ENCODE measurements around the gene RNF4.
A peak's percentile ranks its signal among the peaks of the same experiment; 100 is the strongest.

RNF4 gene

DNA sequence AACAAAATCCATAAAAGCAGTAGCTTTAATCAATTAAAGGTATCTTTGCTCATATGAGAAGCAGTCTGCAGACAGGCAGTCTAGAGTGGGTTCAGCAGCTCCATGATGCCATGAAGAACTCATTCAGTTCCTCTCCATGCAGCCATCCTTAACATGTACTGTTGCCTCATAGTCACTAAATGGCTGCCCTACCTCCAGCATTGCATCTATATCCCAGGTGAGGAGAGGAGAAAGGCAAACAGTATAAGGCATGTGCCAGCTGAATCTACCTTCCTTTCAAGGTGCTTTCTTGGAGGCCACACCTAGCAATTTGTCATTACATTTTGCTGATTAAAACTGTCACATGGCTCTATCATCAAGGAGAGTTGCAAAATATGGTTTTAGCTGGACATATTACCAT, 36.9 kb upstream of the RNF4 start:
- no peak for ATAC-seq (replicated peaks)
- Mint-ChIP-seq H3K36me3 (no peaks in the 10 kb centered on the region), H3K27me3 (peaks cover 13 to 27% of the 10 kb centered on the region in 2 donors), H3K9me3 (no peaks in the 10 kb centered on the region), H3K4me1 (peaks cover 0 to 2% of the 10 kb centered on the region in 2 donors), H3K27ac (no peak overlapping the region), H3K4me3 (no peak overlapping the region)
- no peak for DNase-seq

DNA sequence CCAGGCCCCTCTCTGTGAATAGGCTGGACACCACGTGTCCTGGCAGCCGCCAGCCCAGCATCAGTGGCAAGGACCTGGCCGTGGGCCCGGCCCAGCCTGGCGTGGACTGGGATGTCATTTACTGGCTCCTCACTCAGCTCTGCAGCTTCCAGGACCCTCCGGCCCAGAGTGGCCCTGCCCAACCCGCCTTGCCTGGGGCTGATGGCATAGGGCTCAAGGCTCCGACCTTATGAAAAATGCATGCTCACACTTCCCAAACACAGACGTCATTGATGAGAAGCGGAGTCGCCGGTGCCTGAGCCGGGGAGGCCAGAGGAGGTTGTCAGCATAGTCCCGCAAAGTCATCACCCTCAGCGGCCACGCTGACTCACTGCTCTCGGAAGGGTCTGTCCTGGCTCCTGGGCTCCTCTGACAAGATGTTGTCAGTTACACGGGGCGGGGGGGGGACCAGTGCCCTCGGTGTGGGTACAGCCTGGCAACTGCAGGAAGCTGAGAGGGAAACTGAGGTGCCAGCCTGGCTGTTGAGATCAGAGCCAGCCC, 35.8 kb upstream of the RNF4 start:
- Mint-ChIP-seq H3K36me3 (no peaks in the 10 kb centered on the region), H3K9me3 (no peaks in the 10 kb centered on the region), H3K27me3 (peaks cover 13 to 27% of the 10 kb centered on the region in 2 donors), H3K4me3 (no peak overlapping the region), H3K4me1 (peaks cover 0 to 2% of the 10 kb centered on the region in 2 donors), H3K27ac (no peak overlapping the region)
- DNase-seq: no peak
- no peak for ATAC-seq (replicated peaks)

- Mint-ChIP-seq H3K27me3 (peaks cover 10 to 23% of the 10 kb centered on the region in 2 donors), H3K9me3 (no peaks in the 10 kb centered on the region), H3K4me3 (no peak overlapping the region), H3K36me3 (no peaks in the 10 kb centered on the region), H3K4me1 (no peaks in the 10 kb centered on the region), H3K27ac (no peak overlapping the region)
- DNase-seq (no peak), ATAC-seq (replicated peaks) (no peak)
These were observed 35.1 kb upstream of the RNF4 start for GRCh38 chr4:2433609-2434350.

- no peaks in the 10 kb centered on the region for H3K9me3 Mint-ChIP-seq
- ATAC-seq (replicated peaks) (no peak), DNase-seq (no peak)
- H3K36me3 Mint-ChIP-seq: no peaks in the 10 kb centered on the region
- H3K4me1 Mint-ChIP-seq: no peaks in the 10 kb centered on the region
- H3K27ac Mint-ChIP-seq: no peak overlapping the region
- H3K27me3 Mint-ChIP-seq: peaks cover 6 to 18% of the 10 kb centered on the region in 2 donors
- H3K4me3 Mint-ChIP-seq: no peak overlapping the region
These were observed 34.5 kb upstream of the RNF4 start for GRCh38 chr4:2434420-2434819.

DNA sequence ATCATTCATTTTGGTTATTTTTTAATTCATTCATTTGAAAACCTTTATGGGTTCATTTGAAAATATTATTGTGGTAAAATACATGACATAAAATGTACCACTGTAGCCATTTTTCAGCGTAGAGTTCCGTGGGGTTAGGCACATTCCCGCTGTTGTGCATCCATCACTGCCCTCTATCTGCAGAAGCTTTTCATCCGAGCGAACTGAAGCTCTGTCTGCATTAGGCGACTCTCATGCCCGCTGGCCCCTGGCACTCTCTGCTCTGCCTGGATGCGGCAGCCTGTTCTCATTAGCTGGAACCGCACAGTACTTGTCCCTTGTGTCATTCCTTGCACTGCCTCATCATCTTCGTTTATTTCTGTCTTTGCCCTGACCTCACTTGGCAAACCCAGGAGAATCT, 32.6 kb upstream of the RNF4 start:
- peaks cover 0 to under 1% of the 10 kb centered on the region in 2 donors for H3K4me1 Mint-ChIP-seq
- no peak overlapping the region for H3K4me3 Mint-ChIP-seq
- peaks cover 6 to 15% of the 10 kb centered on the region in 2 donors for H3K27me3 Mint-ChIP-seq
- no peak for ATAC-seq (replicated peaks)
- H3K27ac Mint-ChIP-seq: no peak overlapping the region
- H3K36me3 Mint-ChIP-seq: no peaks in the 10 kb centered on the region
- no peak for DNase-seq
- no peaks in the 10 kb centered on the region for H3K9me3 Mint-ChIP-seq

DNA sequence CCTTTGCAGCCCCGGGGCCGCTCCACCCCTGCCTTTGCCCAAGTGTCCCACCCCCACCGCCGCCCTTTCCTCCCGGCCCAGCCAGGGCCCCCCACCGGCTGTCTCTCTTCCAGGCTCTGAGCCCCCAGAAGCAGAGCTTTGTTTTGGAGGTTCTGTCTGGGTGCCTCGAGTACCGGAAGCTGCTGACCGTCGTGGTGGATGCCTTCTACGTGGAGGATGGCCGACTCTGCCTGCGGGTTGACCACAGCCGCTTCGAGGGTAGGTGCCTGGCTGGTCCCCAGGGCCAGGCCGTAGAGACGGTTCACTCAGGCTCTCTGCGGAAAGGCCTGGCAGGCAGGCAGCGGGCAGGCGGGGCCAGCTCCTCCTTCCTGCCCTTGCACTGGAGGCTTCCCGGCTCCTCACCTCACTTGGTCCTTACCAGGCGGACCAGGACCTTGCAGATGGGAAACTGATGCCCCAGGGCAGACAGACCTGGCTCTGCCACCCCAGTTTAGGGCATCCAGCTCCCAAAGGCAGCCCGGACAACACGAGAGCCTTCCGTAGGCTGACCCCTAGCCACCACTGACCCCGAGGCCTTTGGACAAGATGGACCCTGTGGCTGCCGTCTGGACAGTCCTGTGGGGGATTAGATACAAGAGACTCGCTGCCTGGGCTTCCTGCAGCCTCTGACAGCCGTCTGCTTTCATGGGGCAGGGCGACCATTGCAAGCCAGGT, 32.0 kb upstream of the RNF4 start:
- Mint-ChIP-seq H3K4me3 (no peak overlapping the region), H3K36me3 (no peaks in the 10 kb centered on the region), H3K4me1 (peaks cover 3 to 7% of the 10 kb centered on the region in 2 donors), H3K9me3 (no peaks in the 10 kb centered on the region), H3K27me3 (peaks cover 9 to 10% of the 10 kb centered on the region in 2 donors), H3K27ac (no peak overlapping the region)
- DNase-seq (no peak), ATAC-seq (replicated peaks) (no peak)

DNA sequence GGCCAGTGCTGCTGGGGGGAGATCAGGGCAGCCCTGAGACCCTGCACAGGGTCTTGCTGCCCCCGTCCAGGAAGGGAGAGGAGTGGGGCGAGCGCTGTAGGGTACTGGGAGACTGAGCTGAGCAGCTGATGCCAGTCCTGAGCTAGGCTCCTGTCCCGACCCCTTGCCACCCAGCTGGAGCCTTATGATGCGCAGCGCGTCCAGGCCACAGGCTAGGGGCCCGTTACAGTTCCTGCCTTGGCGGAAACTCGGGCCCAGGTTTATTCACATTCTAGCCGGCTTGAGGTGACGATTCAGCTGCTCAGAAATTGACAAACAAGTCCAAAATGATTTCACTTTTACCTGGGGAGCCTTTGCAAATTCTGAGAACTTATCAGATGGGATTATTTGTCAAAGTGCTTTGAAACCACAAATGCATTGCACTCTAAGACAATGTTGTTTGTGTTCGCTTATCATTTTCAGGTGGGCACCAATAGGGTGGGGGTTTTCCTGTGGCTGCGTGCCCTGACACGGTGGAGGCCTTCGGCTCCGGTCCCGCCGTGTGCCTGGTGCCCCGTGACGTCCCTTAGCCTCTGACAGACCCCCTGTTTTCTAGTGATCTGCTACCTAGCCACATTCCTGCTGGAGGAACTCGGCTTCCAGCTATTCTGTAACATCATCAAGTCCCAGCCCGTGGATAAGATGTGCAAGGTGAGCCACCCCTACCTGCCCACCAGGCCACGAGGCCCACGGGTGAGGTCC, 31.3 kb upstream of the RNF4 start:
- peaks cover 7 to 10% of the 10 kb centered on the region in 2 donors for H3K27me3 Mint-ChIP-seq
- H3K9me3 Mint-ChIP-seq: no peaks in the 10 kb centered on the region
- ATAC-seq (replicated peaks): no peak
- H3K36me3 Mint-ChIP-seq: no peaks in the 10 kb centered on the region
- H3K4me1 Mint-ChIP-seq: peaks cover 3 to 8% of the 10 kb centered on the region in 2 donors
- no peak overlapping the region for H3K27ac Mint-ChIP-seq
- no peak overlapping the region for H3K4me3 Mint-ChIP-seq
- DNase-seq: no peak

- H3K9me3 Mint-ChIP-seq: no peaks in the 10 kb centered on the region
- no peak overlapping the region for H3K4me3 Mint-ChIP-seq
- DNase-seq (no peak), ATAC-seq (replicated peaks) (no peak)
- no peak overlapping the region for H3K27ac Mint-ChIP-seq
- H3K36me3 Mint-ChIP-seq: no peaks in the 10 kb centered on the region
- H3K27me3 Mint-ChIP-seq: peaks cover 1 to 4% of the 10 kb centered on the region in 2 donors
- peaks cover 3 to 8% of the 10 kb centered on the region in 2 donors for H3K4me1 Mint-ChIP-seq
These were observed 29.8 kb upstream of the RNF4 start for GRCh38 chr4:2438822-2439718.

GRCh38 chr4:2441393-2442174, 27.3 kb upstream of the RNF4 start:
- peaks cover 0 to 4% of the 10 kb centered on the region in 2 donors for H3K27me3 Mint-ChIP-seq
- DNase-seq (peak; percentile 67), ATAC-seq (replicated peaks) (peak; percentile 95)
- peaks cover 3 to 8% of the 10 kb centered on the region in 2 donors for H3K4me1 Mint-ChIP-seq
- H3K27ac Mint-ChIP-seq: no peak overlapping the region
- no peak overlapping the region for H3K4me3 Mint-ChIP-seq
- H3K36me3 Mint-ChIP-seq: no peaks in the 10 kb centered on the region
- no peaks in the 10 kb centered on the region for H3K9me3 Mint-ChIP-seq

- Mint-ChIP-seq H3K4me1 (peaks cover 3 to 8% of the 10 kb centered on the region in 2 donors), H3K36me3 (no peaks in the 10 kb centered on the region), H3K9me3 (no peaks in the 10 kb centered on the region), H3K27me3 (peaks cover 0 to 4% of the 10 kb centered on the region in 2 donors), H3K27ac (no peak overlapping the region), H3K4me3 (no peak overlapping the region)
- no peak for DNase-seq
- no peak for ATAC-seq (replicated peaks)
These were observed 26.5 kb upstream of the RNF4 start for GRCh38 chr4:2442175-2442993.

DNA sequence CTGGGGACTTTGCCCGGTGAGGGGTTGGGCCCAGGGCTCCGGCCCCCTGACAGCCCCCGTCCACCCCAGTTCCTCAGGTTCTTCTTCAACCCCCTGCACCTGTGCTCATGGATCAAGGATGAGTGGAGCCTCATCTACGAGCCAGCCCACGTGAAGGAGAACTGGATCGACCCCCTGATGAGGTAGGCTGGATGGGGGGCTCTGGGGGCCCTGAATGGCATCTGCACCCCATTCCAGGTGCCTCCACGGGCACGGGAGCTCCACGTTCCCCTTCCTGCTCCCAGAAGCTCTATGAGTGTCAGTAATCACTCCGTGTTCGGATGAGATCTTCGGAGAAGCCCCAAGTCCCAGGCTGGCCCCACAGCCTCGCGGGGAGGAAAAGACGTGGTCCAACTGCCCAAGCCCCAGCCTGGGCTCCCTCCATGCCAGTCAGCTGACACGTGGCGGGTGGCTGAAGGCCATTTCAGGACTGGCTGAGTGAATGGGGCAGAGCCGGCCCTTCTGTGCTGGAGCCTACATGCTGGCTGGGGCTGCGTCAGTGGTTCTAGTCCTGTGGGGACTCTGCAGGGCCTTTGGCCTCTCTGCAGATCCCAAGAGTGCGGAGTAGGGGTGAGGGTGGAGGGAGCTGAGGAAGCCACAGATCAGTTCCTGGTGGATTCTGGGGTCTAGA, 25.7 kb upstream of the RNF4 start:
- Mint-ChIP-seq H3K9me3 (no peaks in the 10 kb centered on the region), H3K36me3 (no peaks in the 10 kb centered on the region), H3K27me3 (peaks cover 0 to 4% of the 10 kb centered on the region in 2 donors), H3K4me3 (no peak overlapping the region), H3K27ac (no peak overlapping the region), H3K4me1 (peaks cover 3 to 8% of the 10 kb centered on the region in 2 donors)
- ATAC-seq (replicated peaks): no peak
- DNase-seq: no peak

Data from stimulated activated naive B cell treated with anti-CD40 and anti-IgM and Interleukin-4, amounts not matched to agents 10 μg/mL and 1 μg/mL and 100 μg/mL, for 72 hours (primary cell).